Mesenchymal stem cell (in vitro differentiated cells and primary cell): ENCODE data around the gene FOXP2.

Source experiments
- DNase-seq: peaks from one replicate; pipeline ENCODE4 v3.0.0-alpha.2; 2013
- H2AFZ ChIP-seq: one replicate; pipeline ENCODE4 v1.6.1; 2013; ENCODE audit warnings: low read depth, mild to moderate bottlenecking, control low read depth, inconsistent platforms, low read length, moderate library complexity
- H2AK5ac ChIP-seq: 2 replicates; pipeline ENCODE4 v1.6.1; 2013; ENCODE audit warnings: low read length, moderate library complexity, mild to moderate bottlenecking, inconsistent platforms; ENCODE audit not compliant: severe bottlenecking
- H2BK120ac ChIP-seq: one replicate; pipeline ENCODE4 v1.6.1; 2013; ENCODE audit warnings: low read depth, mild to moderate bottlenecking, inconsistent platforms, low read length, moderate library complexity
- H2BK12ac ChIP-seq, 2 experiments: one replicate each; pipeline ENCODE4 v1.6.1; 2013; ENCODE audit warnings: inconsistent platforms in 2 of 2, low read length in 2 of 2, mild to moderate bottlenecking in 2 of 2, moderate library complexity in 2 of 2, control low read depth in 1 of 2
- H2BK15ac ChIP-seq: one replicate; pipeline ENCODE4 v1.6.1; 2013; ENCODE audit warnings: mild to moderate bottlenecking, low read depth, inconsistent platforms; ENCODE audit not compliant: poor library complexity, severe bottlenecking
- H2BK5ac ChIP-seq: 2 replicates; pipeline ENCODE4 v1.6.1; 2013; ENCODE audit warnings: low read depth, mild to moderate bottlenecking, low read length, control low read depth, inconsistent platforms; ENCODE audit not compliant: poor library complexity, severe bottlenecking
- H3K14ac ChIP-seq, 2 experiments: one replicate each; pipeline ENCODE4 v1.6.1; 2013; ENCODE audit warnings: inconsistent platforms in 2 of 2, low read length in 2 of 2, control low read depth in 1 of 2, mild to moderate bottlenecking in 1 of 2, moderate library complexity in 1 of 2
- H3K18ac ChIP-seq, 2 experiments: one replicate each; pipeline ENCODE4 v1.6.1; 2013; ENCODE audit warnings: inconsistent platforms in 2 of 2, low read length in 2 of 2, control low read depth in 1 of 2, low read depth in 1 of 2, mild to moderate bottlenecking in 1 of 2
- H3K23ac ChIP-seq, 2 experiments: one replicate each; pipeline ENCODE4 v1.6.1; 2013; ENCODE audit warnings: inconsistent platforms in 2 of 2, low read length in 2 of 2, mild to moderate bottlenecking in 2 of 2, moderate library complexity in 2 of 2, control low read depth in 1 of 2
- H3K27ac ChIP-seq: 2 replicates; pipeline ENCODE4 v1.5.1; 2013; ENCODE audit warnings: mild to moderate bottlenecking, moderate library complexity, low read length, control low read depth, inconsistent platforms; ENCODE audit not compliant: poor library complexity, severe bottlenecking
- H3K27me3 ChIP-seq, 2 experiments: 2 replicates each; pipeline versions ENCODE4 v1.6.1 to v1.7.0; 2013; ENCODE audit warnings: low read length in 2 of 2, mild to moderate bottlenecking in 2 of 2, moderate library complexity in 2 of 2, control low read depth in 1 of 2, inconsistent platforms in 1 of 2; ENCODE audit not compliant: control insufficient read depth in 1 of 2, insufficient read depth in 1 of 2
- H3K36me3 ChIP-seq, 2 experiments: 2 replicates each; pipeline versions ENCODE4 v1.6.1 to v1.7.0; 2013; ENCODE audit warnings: low read length in 2 of 2, control low read depth in 1 of 2, inconsistent platforms in 1 of 2, low read depth in 1 of 2, mild to moderate bottlenecking in 1 of 2; ENCODE audit not compliant: insufficient read depth in 2 of 2, control insufficient read depth in 1 of 2
- H3K4ac ChIP-seq, 2 experiments: one replicate each; pipeline ENCODE4 v1.6.1; 2013; ENCODE audit warnings: inconsistent platforms in 2 of 2, low read length in 2 of 2, mild to moderate bottlenecking in 2 of 2, moderate library complexity in 2 of 2, control low read depth in 1 of 2, low read depth in 1 of 2
- H3K4me1 ChIP-seq: 2 replicates; pipeline ENCODE4 v1.6.1; 2013; ENCODE audit warnings: low read depth, low read length, control low read depth; ENCODE audit not compliant: control insufficient read depth, insufficient read depth
- H3K4me2 ChIP-seq: 2 replicates; pipeline ENCODE4 v1.6.1; 2013; ENCODE audit warnings: low read length, mild to moderate bottlenecking, inconsistent platforms; ENCODE audit not compliant: poor library complexity, severe bottlenecking
- H3K4me3 ChIP-seq, 2 experiments: 2 replicates each; pipeline versions ENCODE4 v1.5.1 to v1.7.0; 2013; ENCODE audit warnings: low read length in 2 of 2, mild to moderate bottlenecking in 2 of 2, control low read depth in 1 of 2, low read depth in 1 of 2; ENCODE audit not compliant: insufficient read depth in 1 of 2
- H3K79me1 ChIP-seq: replicated peaks from 2 replicates; pipeline ENCODE4 v1.6.1; 2013; ENCODE audit warnings: mild to moderate bottlenecking, control low read depth, low read length, inconsistent platforms; ENCODE audit not compliant: poor library complexity, severe bottlenecking
- H3K9ac ChIP-seq: 2 replicates; pipeline ENCODE4 v1.7.0; 2013; ENCODE audit warnings: mild to moderate bottlenecking, low read length, moderate library complexity
- H3K9me3 ChIP-seq: 2 replicates; pipeline ENCODE4 v1.7.0; 2013; ENCODE audit warnings: mild to moderate bottlenecking, low read length; ENCODE audit not compliant: control insufficient read depth
- H4K8ac ChIP-seq: one replicate; pipeline ENCODE4 v1.6.1; 2013; ENCODE audit warnings: inconsistent platforms, mild to moderate bottlenecking, low read length, moderate library complexity
- H4K91ac ChIP-seq: one replicate; pipeline ENCODE4 v1.6.1; 2013; ENCODE audit warnings: mild to moderate bottlenecking, low read length, inconsistent platforms
- WGBS: methylation state at CpG from one replicate; pipeline ENCODE4 v1.1.7; 2013; ENCODE audit warnings: mixed read lengths; 5-methylcytosine and 5-hydroxymethylcytosine counted together

FOXP2 gene

DNA sequence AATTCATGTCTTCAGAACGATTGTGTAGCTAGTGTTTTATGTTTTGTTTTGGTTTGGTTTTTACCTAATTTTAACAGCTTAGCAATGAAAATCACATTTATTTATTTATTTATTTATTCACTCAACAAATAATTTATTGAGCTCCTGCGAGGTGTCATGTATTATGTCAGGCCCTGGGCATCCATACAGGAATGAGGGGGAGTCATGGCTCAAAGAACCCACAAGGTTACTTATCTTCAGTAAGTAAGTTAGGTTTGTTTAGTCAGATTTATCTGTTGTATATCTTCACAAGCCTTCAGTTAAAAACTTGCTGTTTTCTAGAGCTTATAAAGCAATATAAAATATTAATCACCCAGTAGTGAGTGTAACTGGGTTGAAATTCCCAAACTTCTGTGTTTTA is 45.4 kb downstream of the FOXP2 start:
- no peaks in the 10 kb centered on the region for H3K4me1 ChIP-seq
- no peaks in the 10 kb centered on the region for H3K9me3 ChIP-seq
- no peak overlapping the region for H3K4me2 ChIP-seq
- no peak overlapping the region for H4K91ac ChIP-seq
- no peaks in the 10 kb centered on the region for H3K79me1 ChIP-seq
- no peak overlapping the region for H3K4me3 ChIP-seq
- H4K8ac ChIP-seq = no peak overlapping the region
- H3K23ac ChIP-seq = no peak overlapping the region
- no peaks in the 10 kb centered on the region for H3K27me3 ChIP-seq
- no peak overlapping the region for H2AFZ ChIP-seq
- H2BK15ac ChIP-seq = no peak overlapping the region
- no peak overlapping the region for H2BK12ac ChIP-seq
- H2BK120ac ChIP-seq = no peak overlapping the region
- no peak overlapping the region for H3K18ac ChIP-seq
- H3K9ac ChIP-seq = no peak overlapping the region
- H3K4ac ChIP-seq = no peak overlapping the region
- WGBS = 100% methylated on average over 1 of the region's 2 CpGs
- H3K36me3 ChIP-seq = no peaks in the 10 kb centered on the region
- H2BK5ac ChIP-seq = no peak overlapping the region
- H3K14ac ChIP-seq = no peak overlapping the region
- H3K27ac ChIP-seq = no peak overlapping the region
- no peak overlapping the region for H2AK5ac ChIP-seq
- DNase-seq = no peak

DNA sequence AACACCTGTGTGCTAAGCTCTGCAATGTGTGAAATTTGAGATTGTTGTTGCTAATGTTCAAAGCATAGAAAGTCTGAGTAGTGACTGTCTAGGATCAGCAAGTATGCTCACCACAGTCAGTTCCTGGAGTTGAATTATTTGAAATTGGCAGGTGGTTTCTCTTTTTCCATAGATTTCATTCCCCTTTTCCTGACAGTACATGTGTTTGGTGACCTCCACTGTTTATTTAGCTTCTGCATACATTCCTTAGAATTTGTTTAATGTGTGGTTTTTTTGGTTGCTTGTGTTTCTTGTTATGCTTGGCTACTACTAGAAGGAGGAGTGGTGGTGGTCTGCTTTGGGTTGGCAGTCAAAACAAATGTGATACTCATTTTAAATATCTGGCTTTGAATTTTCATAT is 52.3 kb downstream of the FOXP2 start:
- H2AFZ ChIP-seq = no peak overlapping the region
- H3K4me2 ChIP-seq = no peak overlapping the region
- no peak overlapping the region for H2BK120ac ChIP-seq
- no peak overlapping the region for H2BK5ac ChIP-seq
- H4K8ac ChIP-seq = no peak overlapping the region
- H3K14ac ChIP-seq = no peak overlapping the region
- H2BK15ac ChIP-seq = no peak overlapping the region
- no peaks in the 10 kb centered on the region for H3K9me3 ChIP-seq
- H3K4ac ChIP-seq = no peak overlapping the region
- H3K27ac ChIP-seq = no peak overlapping the region
- H3K9ac ChIP-seq = no peak overlapping the region
- H3K23ac ChIP-seq = no peak overlapping the region
- no peak overlapping the region for H3K18ac ChIP-seq
- no peaks in the 10 kb centered on the region for H3K36me3 ChIP-seq
- no peak overlapping the region for H2AK5ac ChIP-seq
- H2BK12ac ChIP-seq = no peak overlapping the region
- H3K4me3 ChIP-seq = no peak overlapping the region
- H3K79me1 ChIP-seq = no peaks in the 10 kb centered on the region
- no peaks in the 10 kb centered on the region for H3K4me1 ChIP-seq
- H4K91ac ChIP-seq = no peak overlapping the region
- H3K27me3 ChIP-seq = no peaks in the 10 kb centered on the region
- no peak for DNase-seq

DNA sequence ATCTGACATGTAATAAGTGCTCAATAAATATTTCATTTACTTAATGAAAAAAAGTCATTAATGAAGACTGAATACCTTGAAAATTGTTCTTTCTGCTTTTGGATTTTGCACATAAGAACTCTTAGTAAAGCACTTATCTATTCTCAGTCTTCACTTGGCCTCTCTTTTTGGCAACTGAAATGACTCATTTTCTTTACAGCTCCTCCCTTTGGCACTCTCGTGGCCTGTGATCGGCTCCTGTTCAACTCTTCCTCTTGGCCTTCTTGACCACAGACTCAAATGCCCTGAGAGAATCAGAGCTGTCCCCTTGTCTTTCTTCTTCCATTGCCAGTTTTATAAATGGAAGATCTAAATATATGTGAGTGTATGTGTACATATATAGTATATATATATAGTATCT is 54.2 kb downstream of the FOXP2 start:
- Histone ChIP-seq H2AFZ (no peak overlapping the region), H2BK15ac (no peak overlapping the region), H3K9ac (no peak overlapping the region), H3K27ac (no peak overlapping the region), H2AK5ac (no peak overlapping the region), H3K36me3 (no peaks in the 10 kb centered on the region), H3K79me1 (no peaks in the 10 kb centered on the region), H3K18ac (no peak overlapping the region), H4K8ac (no peak overlapping the region), H3K4me3 (no peak overlapping the region), H2BK5ac (no peak overlapping the region), H3K14ac (no peak overlapping the region), H4K91ac (no peak overlapping the region), H3K9me3 (no peaks in the 10 kb centered on the region), H3K23ac (no peak overlapping the region), H3K4me1 (no peaks in the 10 kb centered on the region), H2BK120ac (no peak overlapping the region), H3K27me3 (no peaks in the 10 kb centered on the region), H2BK12ac (no peak overlapping the region), H3K4ac (no peak overlapping the region), H3K4me2 (no peak overlapping the region)
- 64% methylated on average over 2 of the region's 2 CpGs for WGBS
- DNase-seq = no peak

DNA sequence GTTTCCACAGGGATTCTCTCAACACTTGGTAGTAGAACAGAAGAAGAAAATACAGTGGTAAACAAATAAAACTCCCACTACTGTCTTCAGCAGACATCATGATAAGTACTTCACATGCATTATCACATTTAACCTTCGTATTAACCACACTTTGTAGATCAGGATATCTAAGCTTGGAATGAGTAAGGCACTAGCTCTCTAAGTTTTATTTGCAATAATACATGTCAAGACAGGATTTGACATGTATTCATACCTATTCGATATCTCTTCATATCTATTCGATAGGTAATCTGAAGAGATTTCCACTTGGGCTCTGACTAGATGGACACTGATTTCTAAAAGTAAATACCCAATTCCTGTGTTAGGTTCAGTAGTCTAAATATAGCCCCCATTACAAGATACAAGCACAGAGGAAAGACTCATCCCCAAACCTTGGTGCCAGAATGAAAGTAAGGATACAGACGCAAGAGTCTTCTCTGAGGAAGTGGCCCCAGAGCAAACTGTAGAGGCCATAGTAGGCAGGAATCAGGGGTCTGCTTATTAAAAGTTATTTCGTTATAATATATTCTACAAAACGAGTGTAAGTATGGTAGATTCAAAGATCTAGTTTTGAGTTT is 58.4 kb downstream of the FOXP2 start:
- no peak overlapping the region for H3K27ac ChIP-seq
- no peaks in the 10 kb centered on the region for H3K4me1 ChIP-seq
- H2BK5ac ChIP-seq = no peak overlapping the region
- no peak overlapping the region for H2AK5ac ChIP-seq
- no peaks in the 10 kb centered on the region for H3K9me3 ChIP-seq
- no peak overlapping the region for H3K23ac ChIP-seq
- 100% methylated on average over 1 of the region's 6 CpGs for WGBS
- no peak overlapping the region for H2BK120ac ChIP-seq
- H2BK15ac ChIP-seq = no peak overlapping the region
- H4K8ac ChIP-seq = no peak overlapping the region
- no peaks in the 10 kb centered on the region for H3K79me1 ChIP-seq
- no peak overlapping the region for H3K18ac ChIP-seq
- DNase-seq = no peak
- no peak overlapping the region for H4K91ac ChIP-seq
- no peak overlapping the region for H3K14ac ChIP-seq
- H3K4me2 ChIP-seq = no peak overlapping the region
- H2BK12ac ChIP-seq = no peak overlapping the region
- H2AFZ ChIP-seq = no peak overlapping the region
- H3K27me3 ChIP-seq = no peaks in the 10 kb centered on the region
- no peaks in the 10 kb centered on the region for H3K36me3 ChIP-seq
- H3K9ac ChIP-seq = no peak overlapping the region
- H3K4me3 ChIP-seq = no peak overlapping the region
- H3K4ac ChIP-seq = no peak overlapping the region
